Occipital lobe (tissue), 2 donors: Measurements from ENCODE around the gene MYEF2. TPM values are rescaled to one million over a fixed set of nuclear protein-coding genes. Genes with fewer than 3 reads are reported as not detected.

Experiments used
- DNase-seq: peaks from one replicate; lab custom pipeline; 2025; lab: John Stamatoyannopoulos, UW
- total RNA-seq: library from RNA; depleted of rRNA; stranded (reverse); fragments of >200 nt; gene quantifications from one replicate; pipeline ENCODE4 v1.2.3, GENCODE V29; 2014

The MYEF2 gene
- total RNA-seq: 158 TPM

GRCh38 chr15:48177766-48178647 lies at the start of gene MYEF2:
MYEF2 (minus strand) TSS chr15:48178295; CDS start chr15:48178237, 58 bp downstream.
- peak; percentile 80 for DNase-seq

GRCh38 chr15:48225771-48226170 lies 47.7 kb upstream of the MYEF2 start:
- no peak for DNase-seq

- DNase-seq: no peak
Measured at GRCh38 chr15:48222627-48223026, 44.5 kb upstream of the MYEF2 start.

- DNase-seq: no peak
Measured at GRCh38 chr15:48221885-48222284, 43.8 kb upstream of the MYEF2 start.

- DNase-seq: no peak
Measured at GRCh38 chr15:48221261-48221660, 43.2 kb upstream of the MYEF2 start.

- DNase-seq: no peak
Measured at GRCh38 chr15:48205981-48206380, 27.9 kb upstream of the MYEF2 start, which contains the start of gene SLC12A1. SLC12A1 (plus strand) TSS chr15:48206302; CDS start chr15:48207720, 1,418 bp downstream.

GRCh38 chr15:48202068-48202467 lies 24.0 kb upstream of the MYEF2 start:
- no peak for DNase-seq

- DNase-seq: peak; percentile 57
Measured at GRCh38 chr15:48191574-48192225, 13.6 kb upstream of the MYEF2 start, which contains the start of gene CTXN2. CTXN2 (plus strand) TSS chr15:48191665; CDS start chr15:48201301, 9,636 bp downstream.

GRCh38 chr15:48190932-48191573 lies 13.0 kb upstream of the MYEF2 start:
- DNase-seq: peak; percentile 8

- no peak for DNase-seq
Measured at GRCh38 chr15:48186271-48186670, 8.2 kb upstream of the MYEF2 start.

GRCh38 chr15:48185529-48185928 lies 7.4 kb upstream of the MYEF2 start:
- no peak for DNase-seq

- DNase-seq: no peak
Measured at GRCh38 chr15:48182749-48183148, 4.7 kb upstream of the MYEF2 start.

GRCh38 chr15:48178648-48178931 lies 495 bp upstream of the MYEF2 start:
- no peak for DNase-seq

GRCh38 chr15:48177383-48177765 lies 721 bp downstream of the MYEF2 start:
- DNase-seq: no peak

GRCh38 chr15:48176957-48177356 lies 1.1 kb downstream of the MYEF2 start:
- DNase-seq: no peak

GRCh38 chr15:48176112-48176511 lies 2.0 kb downstream of the MYEF2 start:
- DNase-seq: no peak

- DNase-seq: no peak
Measured at GRCh38 chr15:48175126-48175525, 3.0 kb downstream of the MYEF2 start.

GRCh38 chr15:48170981-48171380 lies 7.1 kb downstream of the MYEF2 start:
- no peak for DNase-seq

GRCh38 chr15:48168616-48169015 lies 9.5 kb downstream of the MYEF2 start:
- no peak for DNase-seq

GRCh38 chr15:48153526-48153925 lies 24.6 kb downstream of the MYEF2 start:
- no peak for DNase-seq

- no peak for DNase-seq
Measured at GRCh38 chr15:48149858-48150257, 28.2 kb downstream of the MYEF2 start.

- no peak for DNase-seq
Measured at GRCh38 chr15:48147358-48147757, 30.7 kb downstream of the MYEF2 start.
